ENCODE results near the gene CS.

GRCh38 chr12:56260921-56261320 is 39.2 kb downstream of the CS start:
- no peak for TF ChIP-seq EZH2 (IDR thresholded peaks at IDR 0.05; ENCODE audit: insufficient read depth, poor library complexity, severe bottlenecking)
- TF ChIP-seq EZH2phosphoT487 (IDR thresholded peaks at IDR 0.05; ENCODE audit: insufficient read depth, low read depth) = no peak
